ENCODE measurements around the gene PLXNA2. TPM values are rescaled to one million over a fixed set of nuclear protein-coding genes. Genes with fewer than 3 reads are reported as not detected.

Gene PLXNA2
- total and polyA plus RNA-seq, 2 of the 8 experiments (the other 6 are each of a cell fraction or from before 2014, with no cell fraction given) = 0.33 to 1.5 TPM

DNA sequence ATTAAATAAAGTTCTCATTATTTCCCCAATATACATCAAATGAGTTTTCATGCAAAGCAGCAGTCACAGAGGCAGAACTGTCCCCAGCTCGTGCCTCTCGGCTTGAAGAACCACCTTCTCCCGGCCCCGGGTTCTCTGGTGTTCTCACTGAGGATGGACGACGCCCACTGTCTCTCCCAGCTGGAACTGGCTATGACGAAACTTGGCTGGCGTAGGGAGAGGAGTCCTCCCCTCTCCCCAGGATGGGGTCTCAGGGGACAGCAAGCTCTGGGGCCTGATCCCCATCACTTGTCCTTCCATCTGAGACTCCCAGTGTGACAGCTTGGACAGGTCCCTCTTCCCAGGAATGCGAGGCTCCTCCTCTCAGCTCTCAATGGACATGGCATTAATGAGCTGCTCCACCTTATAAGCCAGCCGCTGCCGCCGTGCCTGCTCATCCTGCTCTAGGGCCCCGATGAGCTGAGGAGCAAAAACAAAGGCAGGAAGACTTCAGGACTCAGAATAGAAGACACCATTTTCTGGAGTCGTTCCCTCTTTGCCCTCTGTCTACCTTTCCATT lies 217.2 kb downstream of the PLXNA2 start:
- Histone ChIP-seq H3K4me2 (ENCODE audit: insufficient read depth in 1 of 2, low read depth in 2 of 2, low read length in 2 of 2) (no peak overlapping the region), H2AK5ac (ENCODE audit: low read depth, low read length) (no peak overlapping the region), H3K56ac (replicated peaks; ENCODE audit: insufficient read length, low read depth, low read length) (no peak overlapping the region), H4K91ac (replicated peaks; ENCODE audit: insufficient read length, low read length) (no peak overlapping the region), H3K23me2 (ENCODE audit: low read depth, low read length) (no peaks in the 10 kb centered on the region), H3K79me2 (ENCODE audit: control insufficient read depth in 1 of 2, insufficient read depth in 2 of 2, low read length in 2 of 2) (no peaks in the 10 kb centered on the region), H3K4ac (replicated peaks; ENCODE audit: insufficient read length, low read depth, low read length) (no peak overlapping the region), H3K14ac (ENCODE audit: insufficient read length) (no peak overlapping the region), H2AFZ (ENCODE audit: low read length) (no peak overlapping the region), H4K8ac (ENCODE audit: extremely low read depth, insufficient read depth, low read length) (no peak overlapping the region), H3K9me3 (ENCODE audit: insufficient read depth in 2 of 2, low read depth in 1 of 2, low read length in 1 of 2) (no peaks in the 10 kb centered on the region), H3K4me3 (ENCODE audit: extremely low read depth in 1 of 4, insufficient read depth in 2 of 4, low read depth in 3 of 4, low read length in 4 of 4) (no peak overlapping the region), H3K79me1 (ENCODE audit: low read depth, low read length) (no peaks in the 10 kb centered on the region), H3K23ac (ENCODE audit: insufficient read length) (no peak overlapping the region), H3K18ac (ENCODE audit: extremely low read depth, low read length) (no peak overlapping the region), H3K36me3 (ENCODE audit: control insufficient read depth in 2 of 4, insufficient read depth in 4 of 4, low read length in 3 of 4) (no peaks in the 10 kb centered on the region), H2BK120ac (replicated peaks; ENCODE audit: low read depth, low read length) (no peak overlapping the region), H2BK15ac (ENCODE audit: low read length) (no peak overlapping the region), H3K4me1 (replicated peaks in 1 of 4; ENCODE audit: control insufficient read depth in 3 of 4, insufficient read depth in 4 of 4, low read length in 3 of 4) (0 out of 7 replicates have a peak, but pooled peaks cover 0 to 2% (median 0%) of the 10 kb centered on the region in 4 experiments), H2BK12ac (ENCODE audit: low read depth, low read length) (no peak overlapping the region), H2BK5ac (ENCODE audit: low read depth, low read length) (no peak overlapping the region), H3K27ac (ENCODE audit: low read depth, low read length) (no peak overlapping the region), H2BK20ac (ENCODE audit: low read length) (no peak overlapping the region), H3K27me3 (replicated peaks in 1 of 4; ENCODE audit: control insufficient read depth in 3 of 4, extremely low read depth in 1 of 4, insufficient read depth in 3 of 4, low read length in 3 of 4) (no peaks in the 10 kb centered on the region), H3K9ac (replicated peaks in 1 of 4; ENCODE audit: extremely low read depth in 1 of 4, low read depth in 3 of 4, low read length in 3 of 4) (no peak overlapping the region), H4K5ac (ENCODE audit: insufficient read length, low read depth, low read length) (no peak overlapping the region), H4K20me1 (replicated peaks in 1 of 2; ENCODE audit: control insufficient read depth in 1 of 2, insufficient read depth in 2 of 2, low read length in 2 of 2) (no peaks in the 10 kb centered on the region)
- 91% methylated on average over 14 of the region's 14 CpGs; no CpG with 5 or more reads in 1 of the 2 experiments for WGBS, 2 experiments (ENCODE audit: extremely low coverage in 1 of 2, insufficient coverage in 1 of 2, insufficient read length in 1 of 2, insufficient replicate concordance in 2 of 2, low coverage in 1 of 2, low lambda C conversion rate in 2 of 2, missing lambda C conversion rate in 1 of 2)
- POLR2A ChIA-PET (ENCODE audit: partially characterized antibody) = no interaction called here
- DNase-seq (ENCODE audit: low read depth in 1 of 2, low spot score in 2 of 2) (no peak), FAIRE-seq (no peak)
- no peak for TF ChIP-seq YY1 (IDR thresholded peaks at IDR 0.05; ENCODE audit: low read depth, low read length)
- no peak for TF ChIP-seq POU5F1 (IDR thresholded peaks at IDR 0.05; ENCODE audit: low read depth, low read length)
- no peak for TF ChIP-seq RXRA (IDR thresholded peaks at IDR 0.05; ENCODE audit: insufficient read depth, low read depth, low read length)
- no peak for TF ChIP-seq CBX8 (IDR thresholded peaks at IDR 0.05; ENCODE audit: borderline replicate concordance, low read depth, low read length)
- no peak for TF ChIP-seq HDAC2 (IDR thresholded peaks at IDR 0.05; ENCODE audit: borderline replicate concordance in 1 of 2, low read depth in 2 of 2, low read length in 2 of 2)
- TF ChIP-seq SIN3A (conservative IDR thresholded peaks at IDR 0.05 in 1 of 2, IDR thresholded peaks at IDR 0.05 in 1 of 2; ENCODE audit: low read depth in 1 of 2, low read length in 2 of 2) = no peak
- TF ChIP-seq SP1 (IDR thresholded peaks at IDR 0.05; ENCODE audit: low read depth, low read length) = no peak
- no peak for TF ChIP-seq PHF8 (conservative IDR thresholded peaks at IDR 0.05; ENCODE audit: low read depth, low read length)
- TF ChIP-seq RAD21 (IDR thresholded peaks at IDR 0.05 in 1 of 2, conservative IDR thresholded peaks at IDR 0.05 in 1 of 2; ENCODE audit: low read depth in 2 of 2, low read length in 2 of 2) = no peak
- no peak for TF ChIP-seq CREB1 (IDR thresholded peaks at IDR 0.05)
- CTCF ChIA-PET (ENCODE audit: partially characterized antibody) = interaction anchor here (0.8 to 15.8 kb wide), 15 partner anchors 7 to 212 kb away, joined by 3 to 315 read pairs (median 4); partner anchors contain the start of gene PLXNA2
